ENCODE measurements around the gene MATN1. TPM values are rescaled to one million over a fixed set of nuclear protein-coding genes. Genes with fewer than 3 reads are reported as not detected.

The MATN1 gene
- total and polyA plus RNA-seq, 2 of the 4 experiments (the other 2 are of a cell fraction), result 0.27 TPM; not detected in 1

- no peak overlapping the region for H3K4me2 ChIP-seq (ENCODE audit: low read depth, low read length)
- H3K9ac ChIP-seq (ENCODE audit: low read depth, low read length), result no peak overlapping the region
- WGBS, 2 experiments (ENCODE audit: extremely low coverage in 2 of 2, insufficient read length in 1 of 2), result 37% methylated on average over 4 of the region's 9 CpGs; no CpG with 5 or more reads in 1 of the 2 experiments
- H3K56ac ChIP-seq (ENCODE audit: extremely low read depth, insufficient read depth, low read length), result no peak overlapping the region
- H4K91ac ChIP-seq (ENCODE audit: insufficient read depth, low read depth, low read length), result no peak overlapping the region
- in situ Hi-C loops (cut with MboI; ENCODE audit: low sequenced_read_pairs), result no loop called here
- H3K4me3 ChIP-seq (ENCODE audit: insufficient read depth, low read depth, low read length), result no peak overlapping the region
- ChIA-PET CTCF (no interaction called here), POLR2A (ENCODE audit: unreplicated experiment) (no interaction called here)
- no peaks in the 10 kb centered on the region for H3K79me1 ChIP-seq (ENCODE audit: low read depth in 1 of 2, low read length in 2 of 2)
- no peak overlapping the region for H4K5ac ChIP-seq (ENCODE audit: low read depth, low read length)
- peaks cover 6% of the 10 kb centered on the region for H3K27me3 ChIP-seq (ENCODE audit: control insufficient read depth, insufficient read depth, low read length)
- H4K20me1 ChIP-seq (ENCODE audit: insufficient read depth, low read length), result no peaks in the 10 kb centered on the region
- H2AK9ac ChIP-seq (replicated peaks; ENCODE audit: low read depth, low read length, poor library complexity), result no peak overlapping the region
- intact Hi-C loops (cut with micrococcal nuclease), result no loop called here
- H3K9me3 ChIP-seq (ENCODE audit: control insufficient read depth, insufficient read depth, low read length), result no peaks in the 10 kb centered on the region
- H3K4me1 ChIP-seq (ENCODE audit: control insufficient read depth, insufficient read depth, low read length), result no peaks in the 10 kb centered on the region
- no peak overlapping the region for H2BK120ac ChIP-seq (ENCODE audit: low read depth, low read length)
- peak; percentile 46 for ATAC-seq (ENCODE audit: low read depth)
- H2BK20ac ChIP-seq (ENCODE audit: low read depth, low read length), result no peak overlapping the region
- no peaks in the 10 kb centered on the region for H3K36me3 ChIP-seq (ENCODE audit: control insufficient read depth, insufficient read depth, low read length)
- H2BK15ac ChIP-seq (ENCODE audit: low read depth, low read length), result no peak overlapping the region
- no peaks in the 10 kb centered on the region for H3K9me1 ChIP-seq (ENCODE audit: insufficient read depth, low read length)
- no peak overlapping the region for H2AK5ac ChIP-seq (ENCODE audit: low read depth, low read length)
- peak overlapping the region; percentile 27 for H2AFZ ChIP-seq (replicated peaks; ENCODE audit: low read length, poor library complexity)
- no peak overlapping the region for H3K18ac ChIP-seq (ENCODE audit: low read depth, low read length)
- no peak overlapping the region for H2BK5ac ChIP-seq (ENCODE audit: low read depth, low read length, poor library complexity, severe bottlenecking)
- no peak overlapping the region for H3K4ac ChIP-seq (ENCODE audit: low read depth, low read length)
- H3K27ac ChIP-seq (ENCODE audit: insufficient read depth, low read length), result no peak overlapping the region
- peak; percentile 38 for DNase-seq
- dilution Hi-C loops (cut with HindIII; ENCODE audit: low sequenced_read_pairs, unreplicated experiment), result no loop called here
- BruUV-seq (replicated peaks), result no TSS peak
- H3K14ac ChIP-seq (replicated peaks; ENCODE audit: low read depth, low read length), result no peak overlapping the region
- H3K23ac ChIP-seq (ENCODE audit: low read depth, low read length), result no peak overlapping the region
- H4K8ac ChIP-seq (ENCODE audit: low read depth in 2 of 2, low read length in 2 of 2), result no peak overlapping the region
- 0 out of 2 replicates have a peak, but pooled peaks have one; percentile 14 for TF ChIP-seq CEBPB (IDR thresholded peaks at IDR 0.05; ENCODE audit: low read depth, low read length)
- no peak for TF ChIP-seq MAZ (IDR thresholded peaks at IDR 0.05; ENCODE audit: borderline replicate concordance, low read depth, low read length)
Observed at GRCh38 chr1:30670240-30671060, 52.9 kb downstream of the MATN1 start.

Data from IMR-90 (cell line).